Measurements from ENCODE around the gene TBC1D2B.

Gene TBC1D2B

DNA sequence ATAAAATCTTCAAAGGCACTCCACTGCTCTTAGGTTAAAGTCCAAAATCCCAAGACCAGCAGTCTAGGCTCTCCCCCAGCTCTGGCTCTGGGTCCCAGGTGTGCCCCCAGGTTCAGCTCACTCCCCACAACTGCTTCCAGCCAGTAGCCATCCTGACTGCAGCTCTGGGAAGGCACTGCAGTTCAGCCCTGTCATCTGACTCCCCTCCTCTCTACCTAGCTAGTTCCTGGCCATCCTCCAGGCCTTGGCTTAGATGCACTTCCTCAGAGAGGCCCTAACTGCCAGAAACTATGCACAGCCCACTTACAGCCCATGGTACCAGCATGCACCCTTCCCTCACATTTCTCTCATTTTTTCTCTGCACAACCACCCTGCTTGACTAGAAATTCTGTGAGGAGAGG is 25.5 kb downstream of the TBC1D2B start:
- DNase-seq: no peak

DNA sequence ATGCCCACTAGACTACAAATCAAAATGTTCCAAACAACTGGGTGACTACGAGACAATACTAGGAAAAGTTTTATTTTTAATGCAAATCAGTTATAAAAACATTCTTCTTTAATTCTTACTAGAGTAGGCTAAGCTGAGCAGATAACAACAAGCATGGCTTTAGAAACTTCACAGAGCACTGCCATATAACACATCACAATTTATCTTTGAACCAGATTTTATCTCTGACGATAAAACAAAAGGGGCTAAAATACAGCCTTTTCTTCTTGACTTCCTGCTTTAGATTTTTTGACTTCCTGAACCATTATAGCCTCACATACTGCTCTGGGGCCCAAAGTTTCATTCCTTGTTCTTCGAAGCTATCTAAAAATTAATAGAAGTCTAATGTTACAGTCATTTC is 25.9 kb downstream of the TBC1D2B start:
- DNase-seq: no peak

DNA sequence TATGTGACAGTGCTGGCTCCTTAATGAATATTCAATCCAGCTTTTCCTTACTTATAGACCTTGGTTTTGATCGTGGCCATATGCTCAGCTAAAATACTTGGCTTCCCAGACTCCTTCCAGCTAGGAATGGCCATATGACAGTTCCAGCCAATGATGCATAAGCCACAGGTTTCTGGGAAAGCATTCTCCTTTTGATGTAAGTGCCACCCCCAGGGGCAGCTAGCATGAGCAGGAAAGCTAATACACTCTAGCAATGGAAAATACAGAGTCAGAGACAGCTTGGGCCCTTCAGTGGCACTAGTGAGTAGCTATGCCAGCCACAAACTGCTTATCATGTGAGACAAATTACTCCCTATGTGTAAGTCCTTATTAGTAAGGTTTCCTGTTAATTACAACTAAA is 26.7 kb downstream of the TBC1D2B start:
- DNase-seq: no peak

- DNase-seq: no peak
Measured at GRCh38 chr15:78050441-78050809, 27.1 kb downstream of the TBC1D2B start.

- no peak for DNase-seq
Measured at GRCh38 chr15:78049691-78050440, 27.6 kb downstream of the TBC1D2B start.

GRCh38 chr15:78048628-78048920 is 28.9 kb downstream of the TBC1D2B start:
- no peak for DNase-seq

- DNase-seq: no peak
Measured at GRCh38 chr15:78047761-78048627, 29.5 kb downstream of the TBC1D2B start.

GRCh38 chr15:78046796-78047341 is 30.6 kb downstream of the TBC1D2B start:
- DNase-seq: no peak

GRCh38 chr15:78045189-78045588 is 32.3 kb downstream of the TBC1D2B start:
- no peak for DNase-seq

GRCh38 chr15:78044407-78045155 is 32.9 kb downstream of the TBC1D2B start:
- DNase-seq: no peak

- no peak for DNase-seq
Measured at GRCh38 chr15:78041946-78042345, 35.6 kb downstream of the TBC1D2B start.

- no peak for DNase-seq
Measured at GRCh38 chr15:78040653-78041244, 36.8 kb downstream of the TBC1D2B start.

DNA sequence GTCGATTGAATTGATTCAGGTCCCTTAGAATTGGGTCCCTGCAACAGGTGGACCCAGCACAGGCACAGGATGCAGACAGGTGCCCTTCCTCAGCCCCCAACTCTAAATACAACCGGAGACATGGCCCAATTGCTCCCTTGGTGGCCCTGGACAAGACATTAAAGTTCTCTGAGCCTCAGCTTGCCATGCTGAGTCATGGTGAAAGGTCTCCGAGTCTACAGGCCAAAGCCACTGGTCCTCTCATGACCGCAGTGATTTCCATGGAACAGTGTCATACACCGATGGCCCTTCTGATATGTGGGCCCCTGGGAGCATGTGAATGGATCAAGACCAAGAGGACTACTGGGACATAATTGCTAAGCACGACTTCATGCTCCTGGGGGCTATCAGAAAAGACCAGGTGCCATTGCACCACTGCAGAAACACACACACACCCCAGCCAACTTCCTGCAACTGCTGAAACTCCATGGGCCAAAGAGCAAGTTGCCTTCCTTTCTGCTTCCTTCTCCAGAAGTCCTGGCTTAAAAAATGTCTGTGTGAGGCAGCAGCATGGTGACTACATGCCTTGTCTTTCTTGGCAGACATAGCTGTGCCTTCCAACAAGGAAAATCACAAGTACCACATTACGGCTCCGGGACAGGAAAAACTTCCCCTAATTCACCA is 38.8 kb downstream of the TBC1D2B start:
- no peak for DNase-seq

- no peak for DNase-seq
Measured at GRCh38 chr15:78037779-78038305, 39.7 kb downstream of the TBC1D2B start.

DNA sequence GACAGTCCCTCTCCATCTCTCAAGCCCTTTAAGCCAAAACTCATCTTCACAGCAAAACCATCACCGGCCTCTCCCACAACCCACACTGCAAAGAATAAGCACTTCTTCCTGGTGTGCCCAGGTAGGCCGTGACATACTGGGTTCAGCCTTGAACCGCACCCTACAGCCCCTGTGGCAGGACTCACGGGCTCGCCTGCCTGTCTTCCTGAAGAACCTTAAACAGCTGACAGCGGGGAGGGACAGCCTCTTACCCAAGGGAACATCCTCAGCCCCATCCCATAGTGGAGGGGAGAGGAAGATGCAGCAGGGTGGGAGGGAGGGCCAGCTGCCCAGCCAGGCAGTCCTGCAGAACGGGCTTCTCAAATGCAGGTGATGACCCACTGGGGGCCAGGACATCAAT is 40.2 kb downstream of the TBC1D2B start:
- no peak for DNase-seq

DNA sequence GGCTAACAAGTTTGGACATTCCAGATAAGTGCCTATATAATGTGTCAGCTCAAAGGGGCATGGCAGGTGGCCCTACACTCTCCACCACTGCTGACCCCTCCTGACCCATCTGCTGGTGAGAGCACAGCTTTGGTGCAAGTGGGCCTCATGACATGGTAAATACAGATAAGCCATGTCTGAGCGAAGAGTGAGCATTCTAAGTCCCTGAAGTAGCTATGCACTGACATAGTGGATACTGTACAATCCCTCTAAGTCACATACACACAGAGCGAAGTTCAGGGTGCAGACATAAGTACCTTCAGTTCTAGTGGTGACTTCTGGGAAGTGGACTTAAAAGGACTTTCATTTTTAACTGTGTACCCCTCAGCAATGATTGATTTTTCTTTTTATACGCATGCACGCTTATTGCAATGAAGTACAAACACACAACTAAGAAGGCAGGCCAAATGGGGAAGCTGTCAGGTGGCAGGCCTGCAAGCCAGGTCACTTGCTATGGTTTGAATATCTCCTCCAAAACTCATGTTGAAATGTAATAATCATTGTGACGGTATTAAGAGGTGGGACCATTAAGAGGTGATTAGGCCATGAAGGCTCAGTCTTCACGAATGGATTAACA is 41.5 kb downstream of the TBC1D2B start:
- DNase-seq: no peak

- no peak for DNase-seq
Measured at GRCh38 chr15:78035321-78035751, 42.2 kb downstream of the TBC1D2B start.

- DNase-seq: no peak
Measured at GRCh38 chr15:78034495-78035191, 42.9 kb downstream of the TBC1D2B start.

- no peak for DNase-seq
Measured at GRCh38 chr15:78033864-78034263, 43.6 kb downstream of the TBC1D2B start.

DNA sequence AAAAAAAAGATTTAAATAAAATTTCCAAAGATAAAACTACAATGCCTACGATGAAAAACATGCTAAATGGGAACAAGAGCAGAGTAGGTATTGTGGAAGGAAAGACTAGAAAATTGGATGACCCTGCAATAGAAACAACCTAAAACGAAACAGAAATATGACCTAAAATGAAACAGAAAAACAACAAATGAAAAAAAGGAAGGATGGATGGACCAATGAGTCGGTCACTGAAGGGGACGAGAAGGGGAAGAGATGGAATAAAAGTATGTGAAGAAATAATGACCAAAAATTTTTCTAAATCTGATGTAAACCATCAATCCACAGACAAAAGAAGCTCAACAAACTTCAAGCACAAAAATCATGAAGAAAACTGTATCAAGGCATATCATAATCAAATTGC is 44.8 kb downstream of the TBC1D2B start:
- no peak for DNase-seq

GRCh38 chr15:78024883-78025282 is 52.6 kb downstream of the TBC1D2B start:
- DNase-seq: no peak

Data from SHP77 treated with DMSO at 0.1 percent for 48 hours (cell line).